AG04449 (cell line): ENCODE measurements around the gene PSORS1C2.

Source experiments
- CTCF ChIA-PET: fragments of 350-600 bp; formaldehyde crosslinking; extraction: SDS; loops from one replicate; lab custom pipeline; 2021; ENCODE audit warnings: antibody characterized with exemption; lab: Yijun Ruan, JAX
- POLR2A ChIA-PET: fragments of 400-600, 350-600 bp; formaldehyde crosslinking; extraction: SDS; loops from one replicate; lab custom pipeline; 2020; ENCODE audit warnings: antibody characterized with exemption, inconsistent platforms; lab: Yijun Ruan, JAX
- DNase-seq: peaks from one replicate; pipeline ENCODE4 v3.0.0-alpha.2; 2010; ENCODE audit warnings: low read depth, low spot score
- H3K4me3 ChIP-seq: 2 replicates; pipeline ENCODE4 v1.5.1; 2011; ENCODE audit warnings: low read depth, mild to moderate bottlenecking, control low read depth, low read length
- CTCF ChIP-seq: IDR thresholded peaks from one replicate; pipeline ENCODE4 v1.5.1; 2011; ENCODE audit warnings: mild to moderate bottlenecking, moderate library complexity, low read length, control low read depth, inconsistent platforms; ENCODE audit not compliant: insufficient read depth; ENCODE audit errors: missing control alignments

PSORS1C2 gene

GRCh38 chr6:31161216-31162126 lies 22.6 kb upstream of the PSORS1C2 start:
- CTCF ChIA-PET = interaction anchor here (1.6 kb wide), 1 partner anchor 14 kb away, joined by 6 read pairs; no protein-coding TSS in a partner anchor
- POLR2A ChIA-PET = no interaction called here
- no peak for TF ChIP-seq CTCF
- DNase-seq = no peak
- H3K4me3 ChIP-seq = no peak overlapping the region

- ChIA-PET POLR2A (interaction anchor here (0.7 to 2.2 kb wide), 5 partner anchors 10 to 34 kb away, joined by 3 to 8 read pairs (median 4); no protein-coding TSS in a partner anchor), CTCF (interaction anchor here (0.9 to 4.2 kb wide), 13 partner anchors 9 to 243 kb away, joined by 3 to 24 read pairs (median 5); partner anchors contain the start of gene PSORS1C2)
- no peak for DNase-seq
- peak overlapping the region; percentile 78 for H3K4me3 ChIP-seq
- peak; percentile 14 for TF ChIP-seq CTCF
Measured at GRCh38 chr6:31158863-31159855, 20.3 kb upstream of the PSORS1C2 start.

GRCh38 chr6:31158140-31158862 lies 19.4 kb upstream of the PSORS1C2 start, which contains the start of gene TCF19:
Gene TCF19, plus strand, starts transcription at chr6:31158589. Its CDS starts 881 bp downstream, at chr6:31159470.
- DNase-seq = peak; percentile 91
- peak within 1 kb of the TSS; percentile 84 for H3K4me3 ChIP-seq
- TF ChIP-seq CTCF = no peak
- POLR2A ChIA-PET = interaction anchor here (0.7 to 2.2 kb wide), 6 partner anchors 11 to 151 kb away, joined by 3 to 8 read pairs (median 4); no protein-coding TSS in a partner anchor
- CTCF ChIA-PET = interaction anchor here (0.9 to 4.2 kb wide), 13 partner anchors 9 to 244 kb away, joined by 3 to 24 read pairs (median 5); partner anchors contain the start of gene PSORS1C2

GRCh38 chr6:31157513-31158139 lies 18.8 kb upstream of the PSORS1C2 start, which contains the start of gene CCHCR1:
Gene CCHCR1, minus strand, starts transcription at chr6:31157802. Its CDS starts 202 bp downstream, at chr6:31157600.
- POLR2A ChIA-PET = interaction anchor here (0.7 to 2.2 kb wide), 4 partner anchors 12 to 150 kb away, joined by 3 to 8 read pairs (median 4); no protein-coding TSS in a partner anchor
- no peak for DNase-seq
- no peak for TF ChIP-seq CTCF
- CTCF ChIA-PET = interaction anchor here (0.7 to 4.2 kb wide), 8 partner anchors 12 to 70 kb away, joined by 3 to 24 read pairs (median 8); partner anchors contain the start of gene PSORS1C2
- peak within 1 kb of the TSS; percentile 84 for H3K4me3 ChIP-seq

- CTCF ChIA-PET = interaction anchor here (1.0 to 4.2 kb wide), 6 partner anchors 9 to 36 kb away, joined by 3 to 24 read pairs (median 6); partner anchors contain the start of gene PSORS1C2
- TF ChIP-seq CTCF = no peak
- POLR2A ChIA-PET = no interaction called here
- no peak for DNase-seq
- H3K4me3 ChIP-seq = no peak overlapping the region
Measured at GRCh38 chr6:31156641-31157040, 17.8 kb upstream of the PSORS1C2 start.
